ENCODE measurements around the gene DDB1.

Gene DDB1

GRCh38 chr11:61332797-61333549, at the start of gene DDB1, which contains the start of gene TKFC:
TSS of gene DDB1 (minus strand) at chr11:61333105. CDS start at chr11:61332968, 137 bp downstream.
TSS of gene TKFC (plus strand) at chr11:61333228. CDS start at chr11:61334729, 1,501 bp downstream.
- DNase-seq, result peak; percentile 96

GRCh38 chr11:61380884-61381283, 48.0 kb upstream of the DDB1 start:
- DNase-seq, result no peak

- DNase-seq, result no peak
Observed at GRCh38 chr11:61378713-61379313, 45.9 kb upstream of the DDB1 start.

- DNase-seq, result no peak
Observed at GRCh38 chr11:61377461-61378160, 44.7 kb upstream of the DDB1 start.

- DNase-seq, result no peak
Observed at GRCh38 chr11:61375761-61376108, 42.8 kb upstream of the DDB1 start.

- no peak for DNase-seq
Observed at GRCh38 chr11:61372659-61373420, 39.9 kb upstream of the DDB1 start.

- DNase-seq, result no peak
Observed at GRCh38 chr11:61370349-61371005, 37.6 kb upstream of the DDB1 start.

- DNase-seq, result no peak
Observed at GRCh38 chr11:61369372-61370348, 36.8 kb upstream of the DDB1 start.

GRCh38 chr11:61368646-61369045, 35.7 kb upstream of the DDB1 start:
- DNase-seq, result no peak

- DNase-seq, result no peak
Observed at GRCh38 chr11:61367406-61367805, 34.5 kb upstream of the DDB1 start.

GRCh38 chr11:61364012-61364675, 31.2 kb upstream of the DDB1 start:
- no peak for DNase-seq

GRCh38 chr11:61362542-61362875, 29.6 kb upstream of the DDB1 start:
- no peak for DNase-seq

GRCh38 chr11:61361741-61362541, 29.0 kb upstream of the DDB1 start, which contains the start of the genes CYB561A3 and TMEM138:
TSS of gene CYB561A3 (minus strand) at chr11:61361882. CDS start at chr11:61356713, 5,169 bp downstream.
TSS of gene TMEM138 (plus strand) at chr11:61362374. CDS start at chr11:61364391, 2,017 bp downstream.
- DNase-seq, result peak; percentile 95

- DNase-seq, result no peak
Observed at GRCh38 chr11:61361237-61361740, 28.4 kb upstream of the DDB1 start.

GRCh38 chr11:61359516-61359915, 26.6 kb upstream of the DDB1 start:
- DNase-seq, result no peak

GRCh38 chr11:61358566-61358965, 25.7 kb upstream of the DDB1 start:
- no peak for DNase-seq

GRCh38 chr11:61357894-61358239, 25.0 kb upstream of the DDB1 start:
- no peak for DNase-seq

GRCh38 chr11:61357233-61357893, 24.5 kb upstream of the DDB1 start:
- no peak for DNase-seq

- no peak for DNase-seq
Observed at GRCh38 chr11:61356706-61357105, 23.8 kb upstream of the DDB1 start.
